Mucosa of rectum (tissue), 2 donors: ENCODE measurements around the gene PRKG1.

Experiments
- H3K27ac ChIP-seq, 2 donors: one replicate each; pipeline ENCODE4 v1.7.0; 2013; ENCODE audit warnings: inconsistent platforms in 2 of 2, low read depth in 2 of 2, low read length in 2 of 2
- H3K27me3 ChIP-seq, 2 donors: one replicate each; pipeline ENCODE4 v1.7.0; 2013; ENCODE audit warnings: low read length in 2 of 2; ENCODE audit not compliant: control insufficient read depth in 2 of 2, insufficient read depth in 2 of 2
- H3K36me3 ChIP-seq, 2 donors: one replicate each; pipeline ENCODE4 v1.7.0; 2013; ENCODE audit warnings: low read length in 2 of 2; ENCODE audit not compliant: control insufficient read depth in 2 of 2, insufficient read depth in 2 of 2
- H3K4me1 ChIP-seq, 2 donors: one replicate each; pipeline ENCODE4 v1.7.0; 2013; ENCODE audit warnings: low read length in 2 of 2, mild to moderate bottlenecking in 1 of 2; ENCODE audit not compliant: control insufficient read depth in 2 of 2, insufficient read depth in 2 of 2
- H3K4me3 ChIP-seq, 2 donors: one replicate each; pipeline ENCODE4 v1.7.0; 2013; ENCODE audit warnings: low read length in 2 of 2
- H3K9ac ChIP-seq, 2 donors: one replicate each; pipeline ENCODE4 v1.7.0; 2013; ENCODE audit warnings: low read length in 2 of 2, low read depth in 1 of 2, mild to moderate bottlenecking in 1 of 2
- H3K9me3 ChIP-seq, 2 donors: one replicate each; pipeline ENCODE4 v1.7.0; 2013; ENCODE audit warnings: low read length in 2 of 2; ENCODE audit not compliant: control insufficient read depth in 2 of 2
- donor health status: healthy.
- donor health status: Normal muscosa, but diverticular disease.

Gene PRKG1

DNA sequence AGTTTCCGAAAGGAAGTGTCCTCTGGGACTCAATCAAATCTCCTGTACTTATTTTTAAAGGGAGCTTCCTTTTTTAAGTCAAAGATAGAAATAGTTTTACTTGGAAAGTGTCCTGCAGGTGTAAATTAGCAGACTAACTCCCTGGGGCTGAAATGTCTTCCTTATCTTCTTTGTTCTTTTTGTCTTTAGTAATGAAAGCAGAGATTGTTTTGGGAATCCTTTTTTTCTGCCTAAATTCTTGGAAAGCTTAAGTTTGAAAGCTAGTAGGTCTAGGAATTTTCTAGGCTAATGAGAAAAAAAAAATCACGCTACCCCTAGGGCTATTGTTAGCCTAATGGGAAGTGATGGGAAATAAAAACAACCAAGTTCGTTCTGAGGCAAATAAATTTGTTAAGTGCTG lies 764.2 kb downstream of the PRKG1 start:
- H3K9ac ChIP-seq = no peak overlapping the region
- no peaks in the 10 kb centered on the region for H3K4me1 ChIP-seq
- H3K4me3 ChIP-seq = no peak overlapping the region
- H3K27me3 ChIP-seq = no peaks in the 10 kb centered on the region
- no peak overlapping the region for H3K27ac ChIP-seq
- H3K9me3 ChIP-seq = no peaks in the 10 kb centered on the region
- no peaks in the 10 kb centered on the region for H3K36me3 ChIP-seq

DNA sequence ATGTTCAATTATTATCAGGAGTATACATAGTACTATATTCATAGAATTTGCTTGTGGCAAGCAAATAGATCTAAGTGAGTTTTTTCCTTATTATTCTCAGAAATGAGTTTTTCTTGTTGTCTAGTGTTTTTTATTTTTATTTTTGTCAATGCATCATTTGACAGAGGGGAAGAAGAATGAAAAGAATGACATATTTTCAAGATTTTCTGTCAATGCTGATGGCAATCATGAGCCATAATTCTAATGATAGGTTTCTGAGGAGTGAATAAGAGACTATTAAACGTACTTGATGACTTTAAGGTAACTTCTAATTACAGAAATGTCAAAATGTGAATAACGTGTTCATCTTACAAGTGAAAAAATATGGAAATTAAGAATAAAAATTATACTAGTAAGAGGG lies 769.7 kb downstream of the PRKG1 start:
- Histone ChIP-seq H3K27me3 (no peaks in the 10 kb centered on the region), H3K9me3 (no peaks in the 10 kb centered on the region), H3K9ac (no peak overlapping the region), H3K4me3 (no peak overlapping the region), H3K36me3 (no peaks in the 10 kb centered on the region), H3K27ac (no peak overlapping the region), H3K4me1 (no peaks in the 10 kb centered on the region)

DNA sequence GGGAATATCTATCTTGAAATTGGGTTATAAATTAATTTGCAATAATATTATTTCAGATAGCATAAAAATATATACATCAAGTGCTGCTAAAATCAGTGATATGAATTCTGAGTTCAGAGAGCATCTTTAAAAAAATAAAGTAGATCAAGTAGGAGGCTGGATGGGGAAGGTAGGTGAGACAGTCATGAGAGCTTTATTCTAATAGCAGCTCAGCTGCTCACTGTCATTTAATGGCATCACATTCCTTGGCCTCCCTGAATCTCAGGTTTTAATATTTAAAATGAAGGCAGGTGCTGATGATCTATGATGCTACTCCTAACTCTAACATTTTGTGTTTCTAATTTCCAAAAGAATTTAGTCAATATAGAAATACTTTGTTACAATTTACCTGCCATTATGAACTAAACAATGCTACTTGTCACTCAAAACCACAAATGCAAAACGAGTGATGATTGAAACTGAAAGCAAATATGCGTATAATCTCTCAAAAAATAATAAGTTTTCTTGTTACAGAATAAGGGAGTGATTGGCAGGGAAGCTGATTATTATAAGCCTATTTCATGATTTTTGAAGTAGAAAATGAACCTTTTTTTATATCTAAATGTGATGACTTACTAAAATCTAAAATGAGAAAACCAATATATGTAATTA lies 772.7 kb downstream of the PRKG1 start:
- Histone ChIP-seq H3K4me1 (no peaks in the 10 kb centered on the region), H3K27me3 (no peaks in the 10 kb centered on the region), H3K36me3 (no peaks in the 10 kb centered on the region), H3K27ac (no peak overlapping the region), H3K9ac (no peak overlapping the region), H3K4me3 (no peak overlapping the region), H3K9me3 (no peaks in the 10 kb centered on the region)

DNA sequence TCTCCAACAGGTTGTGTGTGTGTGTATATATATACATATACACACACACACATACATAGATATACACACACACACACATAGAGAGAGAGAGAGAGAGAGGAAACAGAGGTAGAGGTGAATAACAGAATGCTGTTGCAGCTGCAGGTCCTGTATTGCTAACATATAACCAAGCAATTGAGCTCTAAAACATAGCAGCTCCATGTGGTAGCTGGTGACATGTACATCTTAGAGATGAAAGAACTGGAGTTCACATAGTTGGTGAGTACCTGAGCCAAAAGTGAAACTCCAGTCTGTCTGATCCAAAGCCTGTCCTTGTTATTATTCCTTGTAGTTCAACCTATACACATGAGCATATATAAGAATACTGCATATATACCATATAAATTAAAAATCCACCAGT lies 778.0 kb downstream of the PRKG1 start:
- Histone ChIP-seq H3K4me1 (no peaks in the 10 kb centered on the region), H3K9me3 (no peaks in the 10 kb centered on the region), H3K27me3 (no peaks in the 10 kb centered on the region), H3K36me3 (no peaks in the 10 kb centered on the region), H3K4me3 (no peak overlapping the region), H3K27ac (no peak overlapping the region), H3K9ac (no peak overlapping the region)

DNA sequence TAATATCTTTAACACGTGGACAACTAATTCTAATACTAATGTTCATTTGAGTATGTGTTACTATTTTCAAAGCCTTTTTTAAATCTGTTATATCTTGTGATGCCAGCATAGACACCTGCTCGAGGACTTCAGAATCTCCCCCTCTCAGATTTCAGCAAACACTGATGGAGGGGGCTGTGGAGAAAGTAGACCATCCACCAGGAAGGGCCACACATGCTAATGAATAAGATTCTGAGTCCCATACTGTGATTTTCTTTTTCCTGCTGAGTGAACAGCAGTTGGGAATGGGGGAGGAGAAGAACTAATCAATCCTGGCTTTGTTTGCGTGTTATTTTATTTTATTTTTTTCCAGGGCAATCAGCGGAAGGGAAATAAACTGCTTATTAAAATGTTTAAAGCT lies 783.0 kb downstream of the PRKG1 start:
- Histone ChIP-seq H3K4me1 (no peaks in the 10 kb centered on the region), H3K27me3 (no peaks in the 10 kb centered on the region), H3K27ac (no peak overlapping the region), H3K9ac (no peak overlapping the region), H3K9me3 (no peaks in the 10 kb centered on the region), H3K36me3 (no peaks in the 10 kb centered on the region), H3K4me3 (no peak overlapping the region)

DNA sequence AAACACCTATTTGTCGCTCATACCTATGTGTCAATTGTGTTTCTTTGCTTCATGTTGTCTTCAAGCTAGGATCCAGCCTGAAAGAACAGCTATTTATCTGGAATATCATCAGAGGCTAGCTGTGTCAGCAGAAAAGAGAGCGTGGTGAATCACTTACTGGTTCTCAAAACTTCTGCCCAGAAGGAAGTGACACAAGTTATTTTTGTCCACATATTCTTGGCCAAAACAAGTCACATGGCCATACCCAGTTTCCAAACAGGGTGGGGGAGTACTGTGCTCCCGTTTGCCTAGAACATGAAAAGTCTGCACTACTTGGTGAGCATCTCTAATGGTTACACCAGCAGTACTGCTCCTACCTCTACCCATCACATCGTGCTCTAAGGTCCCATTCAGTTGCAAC lies 786.0 kb downstream of the PRKG1 start:
- H3K4me1 ChIP-seq = no peaks in the 10 kb centered on the region
- H3K36me3 ChIP-seq = no peaks in the 10 kb centered on the region
- no peak overlapping the region for H3K9ac ChIP-seq
- no peak overlapping the region for H3K4me3 ChIP-seq
- no peaks in the 10 kb centered on the region for H3K27me3 ChIP-seq
- no peaks in the 10 kb centered on the region for H3K9me3 ChIP-seq
- H3K27ac ChIP-seq = no peak overlapping the region

DNA sequence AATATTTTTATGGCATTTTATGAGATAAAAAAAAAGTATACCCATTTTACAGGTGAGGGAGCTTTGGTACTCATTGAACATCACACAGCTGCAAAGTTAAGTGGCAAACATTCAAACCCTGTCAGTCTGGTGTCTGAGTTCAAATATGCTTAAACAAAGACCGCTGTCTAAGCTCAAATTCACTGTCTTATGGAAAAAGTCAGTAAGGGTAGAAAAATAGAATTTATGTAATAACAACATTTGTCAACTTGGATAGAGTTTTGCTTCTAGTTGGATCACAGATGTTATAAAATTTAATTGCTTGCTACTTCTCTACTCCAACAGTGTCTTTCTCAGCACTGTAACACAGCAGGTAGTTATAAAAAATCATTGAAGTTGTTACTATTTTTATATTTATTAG lies 786.8 kb downstream of the PRKG1 start:
- Histone ChIP-seq H3K4me3 (no peak overlapping the region), H3K9me3 (no peaks in the 10 kb centered on the region), H3K9ac (no peak overlapping the region), H3K27ac (no peak overlapping the region), H3K4me1 (no peaks in the 10 kb centered on the region), H3K27me3 (no peaks in the 10 kb centered on the region), H3K36me3 (no peaks in the 10 kb centered on the region)

DNA sequence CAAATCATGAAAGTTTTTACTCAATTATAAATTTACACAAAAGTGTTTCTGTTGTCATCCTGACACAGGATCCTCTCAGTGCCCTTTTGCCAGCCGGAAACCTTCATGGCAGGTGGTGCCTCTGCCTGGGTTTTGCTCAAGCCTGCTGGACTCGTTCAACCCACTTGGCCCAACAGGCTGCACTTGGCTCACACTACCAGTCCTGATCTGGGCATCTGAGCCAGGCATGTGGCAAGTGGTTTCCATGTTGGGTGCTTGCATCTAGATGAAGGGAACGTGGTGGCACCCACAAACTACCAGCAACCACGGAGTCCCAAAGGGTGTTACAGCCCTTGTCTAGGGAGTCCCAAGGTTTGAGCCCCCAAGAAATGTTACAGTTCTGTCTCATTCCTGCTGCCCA lies 787.4 kb downstream of the PRKG1 start:
- Histone ChIP-seq H3K4me3 (no peak overlapping the region), H3K27ac (no peak overlapping the region), H3K9ac (no peak overlapping the region), H3K36me3 (no peaks in the 10 kb centered on the region), H3K9me3 (no peaks in the 10 kb centered on the region), H3K27me3 (no peaks in the 10 kb centered on the region), H3K4me1 (no peaks in the 10 kb centered on the region)

DNA sequence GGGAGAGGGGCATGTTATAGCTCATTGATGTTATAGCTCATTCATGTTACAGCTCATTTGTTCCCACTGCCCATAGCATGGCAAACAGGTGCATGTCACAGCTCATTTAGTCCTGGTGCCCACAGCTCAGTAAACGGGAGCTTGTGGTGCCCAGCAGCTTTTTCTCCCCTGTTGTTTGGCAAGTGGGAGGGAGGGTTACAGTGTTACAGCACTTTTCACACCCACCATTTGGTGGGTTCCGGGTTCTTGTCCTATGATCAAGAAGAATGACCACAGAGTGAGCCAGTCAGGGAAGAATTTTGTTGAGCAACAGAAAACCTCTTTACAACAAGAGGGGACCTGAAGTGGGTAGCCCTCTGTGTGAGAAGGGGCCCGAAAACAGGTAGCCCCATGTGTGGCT lies 787.9 kb downstream of the PRKG1 start:
- Histone ChIP-seq H3K4me3 (no peak overlapping the region), H3K9me3 (no peaks in the 10 kb centered on the region), H3K27me3 (no peaks in the 10 kb centered on the region), H3K36me3 (no peaks in the 10 kb centered on the region), H3K9ac (no peak overlapping the region), H3K4me1 (no peaks in the 10 kb centered on the region), H3K27ac (no peak overlapping the region)

DNA sequence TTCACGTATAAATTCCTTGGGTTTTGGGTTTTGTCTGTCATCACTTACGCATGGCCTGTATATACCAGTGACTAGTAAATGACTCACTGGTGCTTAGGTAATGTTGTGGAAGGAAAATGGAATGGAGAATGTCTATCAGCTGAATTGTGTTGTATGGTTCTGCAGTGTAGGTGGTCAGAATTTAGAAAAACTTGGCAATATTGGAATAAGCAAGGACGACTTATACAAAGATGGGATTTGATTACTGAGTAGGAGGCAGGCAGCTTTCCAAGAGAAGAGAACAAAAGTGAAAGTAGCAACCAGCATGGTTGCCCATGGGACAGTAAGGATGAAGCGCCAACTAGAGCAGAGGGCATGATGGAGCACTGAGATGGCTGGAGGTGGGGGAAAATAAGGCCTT lies 793.7 kb downstream of the PRKG1 start:
- Histone ChIP-seq H3K9me3 (no peaks in the 10 kb centered on the region), H3K4me1 (no peaks in the 10 kb centered on the region), H3K9ac (no peak overlapping the region), H3K27me3 (no peaks in the 10 kb centered on the region), H3K27ac (no peak overlapping the region), H3K4me3 (no peak overlapping the region), H3K36me3 (no peaks in the 10 kb centered on the region)

DNA sequence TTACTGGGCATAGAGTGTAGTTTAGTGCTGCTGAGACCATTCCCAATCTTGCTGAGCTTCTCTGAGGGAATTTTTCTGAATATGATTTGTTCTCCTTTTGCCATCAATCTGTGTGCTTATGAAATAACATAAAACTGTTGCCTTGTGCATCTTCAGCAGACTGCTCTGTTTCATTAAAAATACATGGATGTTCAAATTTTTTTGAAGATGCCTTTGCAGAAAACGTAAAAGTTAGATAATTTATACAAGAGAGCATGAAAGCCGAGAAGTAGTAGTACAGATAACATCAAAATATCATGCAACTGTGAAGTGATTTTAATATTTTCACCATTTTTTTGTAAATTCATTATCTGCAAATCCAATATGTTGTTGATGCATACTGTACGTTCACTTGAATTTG lies 799.8 kb downstream of the PRKG1 start:
- no peaks in the 10 kb centered on the region for H3K36me3 ChIP-seq
- no peaks in the 10 kb centered on the region for H3K27me3 ChIP-seq
- H3K4me3 ChIP-seq = no peak overlapping the region
- H3K4me1 ChIP-seq = no peaks in the 10 kb centered on the region
- H3K9ac ChIP-seq = no peak overlapping the region
- H3K9me3 ChIP-seq = no peaks in the 10 kb centered on the region
- no peak overlapping the region for H3K27ac ChIP-seq
